ENCODE data around the gene RFC5. TPM values are rescaled to one million over a fixed set of nuclear protein-coding genes. Genes with fewer than 3 reads are reported as not detected.

Gene RFC5
- total and polyA plus RNA-seq, 4 donors = 5.4 to 26.4 (median 6.7) TPM

DNA sequence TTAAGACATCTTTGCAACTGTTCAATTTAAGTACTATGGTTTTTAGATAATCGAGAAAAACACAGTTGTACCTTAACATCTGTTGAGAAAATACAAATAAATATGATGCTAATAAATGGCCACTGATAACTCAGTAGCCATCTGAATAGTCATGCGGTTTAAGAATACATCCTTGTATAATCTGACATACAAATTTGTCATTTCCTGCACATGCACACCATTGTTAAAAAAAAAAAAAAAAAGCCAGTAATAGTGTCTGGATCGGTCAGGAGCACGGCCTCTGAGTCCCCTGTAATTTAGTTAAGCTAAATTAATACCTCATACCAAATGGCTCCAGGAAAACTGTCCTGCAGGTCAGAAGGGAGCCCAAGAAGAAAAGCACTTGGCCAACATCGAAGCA lies 16.8 kb downstream of the RFC5 start:
- Histone ChIP-seq H3K27ac (ENCODE audit: low read depth in 1 of 2, low read length in 2 of 2) (no peak overlapping the region), H3K36me3 (ENCODE audit: control insufficient read depth in 4 of 4, insufficient read depth in 3 of 4, low read depth in 1 of 4, low read length in 3 of 4) (peaks cover 11 to 59% (median 41%) of the 10 kb centered on the region in 4 donors), H3K27me3 (ENCODE audit: control insufficient read depth in 4 of 4, insufficient read depth in 4 of 4, low read length in 3 of 4) (no peaks in the 10 kb centered on the region), H3K9ac (ENCODE audit: low read depth in 1 of 2, low read length in 2 of 2) (no peak overlapping the region), H3K4me1 (ENCODE audit: control insufficient read depth in 4 of 4, insufficient read depth in 4 of 4, low read length in 3 of 4) (peaks cover 4 to 12% (median 7%) of the 10 kb centered on the region in 4 donors), H3K4me3 (ENCODE audit: low read depth in 1 of 3, low read length in 3 of 3) (no peak overlapping the region), H3K9me3 (ENCODE audit: control insufficient read depth in 4 of 4, low read length in 3 of 4) (no peaks in the 10 kb centered on the region)
- TF ChIP-seq, protein P1, sequence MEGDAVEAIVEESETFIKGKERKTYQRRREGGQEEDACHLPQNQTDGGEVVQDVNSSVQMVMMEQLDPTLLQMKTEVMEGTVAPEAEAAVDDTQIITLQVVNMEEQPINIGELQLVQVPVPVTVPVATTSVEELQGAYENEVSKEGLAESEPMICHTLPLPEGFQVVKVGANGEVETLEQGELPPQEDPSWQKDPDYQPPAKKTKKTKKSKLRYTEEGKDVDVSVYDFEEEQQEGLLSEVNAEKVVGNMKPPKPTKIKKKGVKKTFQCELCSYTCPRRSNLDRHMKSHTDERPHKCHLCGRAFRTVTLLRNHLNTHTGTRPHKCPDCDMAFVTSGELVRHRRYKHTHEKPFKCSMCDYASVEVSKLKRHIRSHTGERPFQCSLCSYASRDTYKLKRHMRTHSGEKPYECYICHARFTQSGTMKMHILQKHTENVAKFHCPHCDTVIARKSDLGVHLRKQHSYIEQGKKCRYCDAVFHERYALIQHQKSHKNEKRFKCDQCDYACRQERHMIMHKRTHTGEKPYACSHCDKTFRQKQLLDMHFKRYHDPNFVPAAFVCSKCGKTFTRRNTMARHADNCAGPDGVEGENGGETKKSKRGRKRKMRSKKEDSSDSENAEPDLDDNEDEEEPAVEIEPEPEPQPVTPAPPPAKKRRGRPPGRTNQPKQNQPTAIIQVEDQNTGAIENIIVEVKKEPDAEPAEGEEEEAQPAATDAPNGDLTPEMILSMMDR (IDR thresholded peaks at IDR 0.05; ENCODE audit: low read depth, low read length, missing input control) = no peak
- no peak for TF ChIP-seq RAD21 (IDR thresholded peaks at IDR 0.05)
- no peak for TF ChIP-seq RXRA (IDR thresholded peaks at IDR 0.05)
- TF ChIP-seq, protein P2, sequence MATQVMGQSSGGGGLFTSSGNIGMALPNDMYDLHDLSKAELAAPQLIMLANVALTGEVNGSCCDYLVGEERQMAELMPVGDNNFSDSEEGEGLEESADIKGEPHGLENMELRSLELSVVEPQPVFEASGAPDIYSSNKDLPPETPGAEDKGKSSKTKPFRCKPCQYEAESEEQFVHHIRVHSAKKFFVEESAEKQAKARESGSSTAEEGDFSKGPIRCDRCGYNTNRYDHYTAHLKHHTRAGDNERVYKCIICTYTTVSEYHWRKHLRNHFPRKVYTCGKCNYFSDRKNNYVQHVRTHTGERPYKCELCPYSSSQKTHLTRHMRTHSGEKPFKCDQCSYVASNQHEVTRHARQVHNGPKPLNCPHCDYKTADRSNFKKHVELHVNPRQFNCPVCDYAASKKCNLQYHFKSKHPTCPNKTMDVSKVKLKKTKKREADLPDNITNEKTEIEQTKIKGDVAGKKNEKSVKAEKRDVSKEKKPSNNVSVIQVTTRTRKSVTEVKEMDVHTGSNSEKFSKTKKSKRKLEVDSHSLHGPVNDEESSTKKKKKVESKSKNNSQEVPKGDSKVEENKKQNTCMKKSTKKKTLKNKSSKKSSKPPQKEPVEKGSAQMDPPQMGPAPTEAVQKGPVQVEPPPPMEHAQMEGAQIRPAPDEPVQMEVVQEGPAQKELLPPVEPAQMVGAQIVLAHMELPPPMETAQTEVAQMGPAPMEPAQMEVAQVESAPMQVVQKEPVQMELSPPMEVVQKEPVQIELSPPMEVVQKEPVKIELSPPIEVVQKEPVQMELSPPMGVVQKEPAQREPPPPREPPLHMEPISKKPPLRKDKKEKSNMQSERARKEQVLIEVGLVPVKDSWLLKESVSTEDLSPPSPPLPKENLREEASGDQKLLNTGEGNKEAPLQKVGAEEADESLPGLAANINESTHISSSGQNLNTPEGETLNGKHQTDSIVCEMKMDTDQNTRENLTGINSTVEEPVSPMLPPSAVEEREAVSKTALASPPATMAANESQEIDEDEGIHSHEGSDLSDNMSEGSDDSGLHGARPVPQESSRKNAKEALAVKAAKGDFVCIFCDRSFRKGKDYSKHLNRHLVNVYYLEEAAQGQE (IDR thresholded peaks at IDR 0.05) = no peak
- TF ChIP-seq, protein P3, sequence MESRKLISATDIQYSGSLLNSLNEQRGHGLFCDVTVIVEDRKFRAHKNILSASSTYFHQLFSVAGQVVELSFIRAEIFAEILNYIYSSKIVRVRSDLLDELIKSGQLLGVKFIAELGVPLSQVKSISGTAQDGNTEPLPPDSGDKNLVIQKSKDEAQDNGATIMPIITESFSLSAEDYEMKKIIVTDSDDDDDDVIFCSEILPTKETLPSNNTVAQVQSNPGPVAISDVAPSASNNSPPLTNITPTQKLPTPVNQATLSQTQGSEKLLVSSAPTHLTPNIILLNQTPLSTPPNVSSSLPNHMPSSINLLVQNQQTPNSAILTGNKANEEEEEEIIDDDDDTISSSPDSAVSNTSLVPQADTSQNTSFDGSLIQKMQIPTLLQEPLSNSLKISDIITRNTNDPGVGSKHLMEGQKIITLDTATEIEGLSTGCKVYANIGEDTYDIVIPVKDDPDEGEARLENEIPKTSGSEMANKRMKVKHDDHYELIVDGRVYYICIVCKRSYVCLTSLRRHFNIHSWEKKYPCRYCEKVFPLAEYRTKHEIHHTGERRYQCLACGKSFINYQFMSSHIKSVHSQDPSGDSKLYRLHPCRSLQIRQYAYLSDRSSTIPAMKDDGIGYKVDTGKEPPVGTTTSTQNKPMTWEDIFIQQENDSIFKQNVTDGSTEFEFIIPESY (IDR thresholded peaks at IDR 0.05) = no peak
- TF ChIP-seq EGR1 (IDR thresholded peaks at IDR 0.05; ENCODE audit: low read depth in 2 of 2) = no peak
- no peak for TF ChIP-seq HNF4A (conservative IDR thresholded peaks at IDR 0.05)
- TF ChIP-seq, protein P4, sequence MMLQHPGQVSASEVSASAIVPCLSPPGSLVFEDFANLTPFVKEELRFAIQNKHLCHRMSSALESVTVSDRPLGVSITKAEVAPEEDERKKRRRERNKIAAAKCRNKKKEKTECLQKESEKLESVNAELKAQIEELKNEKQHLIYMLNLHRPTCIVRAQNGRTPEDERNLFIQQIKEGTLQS (IDR thresholded peaks at IDR 0.05) = no peak
- TF ChIP-seq SP1 (IDR thresholded peaks at IDR 0.05) = no peak
- no peak for TF ChIP-seq YY1 (IDR thresholded peaks at IDR 0.05)
- no peak for TF ChIP-seq JUND (IDR thresholded peaks at IDR 0.05)
- no peak for TF ChIP-seq FOXA1 (IDR thresholded peaks at IDR 0.05)
- TF ChIP-seq, protein P5, sequence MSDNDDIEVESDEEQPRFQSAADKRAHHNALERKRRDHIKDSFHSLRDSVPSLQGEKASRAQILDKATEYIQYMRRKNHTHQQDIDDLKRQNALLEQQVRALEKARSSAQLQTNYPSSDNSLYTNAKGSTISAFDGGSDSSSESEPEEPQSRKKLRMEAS (IDR thresholded peaks at IDR 0.05) = no peak
- no peak for TF ChIP-seq TAF1 (conservative IDR thresholded peaks at IDR 0.05)
- no peak for TF ChIP-seq NR2F2 (IDR thresholded peaks at IDR 0.05)
- TF ChIP-seq FOXA2 (IDR thresholded peaks at IDR 0.05) = no peak
- no peak for DNase-seq (ENCODE audit: low spot score)
- 89% methylated on average over 5 of the region's 5 CpGs for WGBS

DNA sequence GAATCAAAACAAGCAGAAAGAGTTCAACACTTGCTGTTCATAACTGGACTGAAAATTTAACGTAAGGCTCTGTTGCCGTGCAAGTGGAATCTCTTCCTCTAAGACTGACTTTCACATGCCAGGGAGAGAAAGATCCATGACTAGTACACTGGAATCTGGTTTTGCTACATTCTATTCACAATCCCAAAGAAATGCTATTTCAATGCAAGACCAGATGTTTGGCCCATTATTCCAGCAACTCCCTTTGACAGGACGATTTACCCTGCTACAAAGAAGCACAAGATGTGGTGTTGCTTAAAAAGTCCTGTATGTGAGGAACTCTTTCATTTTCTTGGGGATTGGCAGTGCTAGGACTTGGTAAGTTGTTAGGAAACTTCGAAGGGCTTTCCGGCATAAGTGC lies 17.4 kb downstream of the RFC5 start:
- Histone ChIP-seq H3K4me3 (ENCODE audit: low read depth in 1 of 3, low read length in 3 of 3) (no peak overlapping the region), H3K27ac (ENCODE audit: low read depth in 1 of 2, low read length in 2 of 2) (no peak overlapping the region), H3K36me3 (ENCODE audit: control insufficient read depth in 4 of 4, insufficient read depth in 3 of 4, low read depth in 1 of 4, low read length in 3 of 4) (peaks cover 10 to 59% (median 39%) of the 10 kb centered on the region in 4 donors), H3K9ac (ENCODE audit: low read depth in 1 of 2, low read length in 2 of 2) (no peak overlapping the region), H3K4me1 (ENCODE audit: control insufficient read depth in 4 of 4, insufficient read depth in 4 of 4, low read length in 3 of 4) (peaks cover 4 to 15% (median 9%) of the 10 kb centered on the region in 4 donors), H3K27me3 (ENCODE audit: control insufficient read depth in 4 of 4, insufficient read depth in 4 of 4, low read length in 3 of 4) (no peaks in the 10 kb centered on the region), H3K9me3 (ENCODE audit: control insufficient read depth in 4 of 4, low read length in 3 of 4) (no peaks in the 10 kb centered on the region)
- no peak for TF ChIP-seq JUND (IDR thresholded peaks at IDR 0.05)
- TF ChIP-seq EGR1 (IDR thresholded peaks at IDR 0.05; ENCODE audit: low read depth in 2 of 2) = no peak
- TF ChIP-seq, protein P5 (IDR thresholded peaks at IDR 0.05) = no peak
- TF ChIP-seq, protein P1 (IDR thresholded peaks at IDR 0.05; ENCODE audit: low read depth, low read length, missing input control) = no peak
- no peak for TF ChIP-seq TAF1 (conservative IDR thresholded peaks at IDR 0.05)
- peak in 1 of 2 donors; percentile 6 for TF ChIP-seq RXRA (IDR thresholded peaks at IDR 0.05)
- 81% methylated on average over 5 of the region's 5 CpGs for WGBS
- DNase-seq (ENCODE audit: low spot score) = no peak
